Measurements from ENCODE around the gene TXN.
"Not testable (repeated sequence)": the region's sequence is repeated elsewhere in the genome, so short reads cannot be mapped to it uniquely, and the experiment has no call there.

The TXN gene

DNA sequence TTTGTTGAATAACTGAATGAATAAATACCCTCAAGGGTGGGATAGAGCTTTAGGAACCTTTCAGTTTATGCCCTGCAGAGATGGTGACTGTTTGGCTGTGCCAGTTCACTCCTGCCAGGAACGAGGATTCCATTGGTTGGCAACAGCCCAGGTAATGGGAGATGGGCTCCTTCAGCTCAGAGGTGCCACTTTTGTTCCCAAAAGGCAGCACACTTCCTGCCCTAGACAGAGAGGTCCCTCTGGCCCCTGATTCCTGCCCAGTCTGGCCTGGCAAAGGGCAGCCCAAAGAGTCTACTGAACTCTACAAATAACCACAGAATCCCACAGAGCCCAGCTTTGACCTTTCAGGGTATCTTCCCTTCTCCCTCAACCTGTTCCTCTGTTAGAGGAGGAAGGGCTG is 49.9 kb downstream of the TXN start:
- DNase-seq = no peak

DNA sequence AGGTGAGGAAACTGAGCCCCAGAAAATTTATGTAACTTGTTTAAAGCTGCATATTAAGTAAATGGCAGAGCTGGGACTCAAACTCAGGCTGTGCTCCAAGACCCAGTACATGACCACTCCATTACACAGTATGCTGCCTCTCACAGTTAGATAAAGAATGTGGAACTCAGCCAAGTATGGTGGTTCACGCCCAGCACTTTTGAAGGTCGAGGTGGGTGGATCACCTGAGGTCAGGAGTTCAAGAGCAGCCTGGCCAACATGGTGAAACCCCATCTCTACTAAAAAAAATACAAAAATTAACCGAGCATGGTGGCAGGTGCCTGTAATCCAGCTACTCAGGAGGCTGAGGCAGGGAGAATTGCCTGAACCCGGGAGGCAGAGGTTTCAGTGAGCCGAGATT is 50.7 kb downstream of the TXN start:
- DNase-seq = not testable (repeated sequence)

DNA sequence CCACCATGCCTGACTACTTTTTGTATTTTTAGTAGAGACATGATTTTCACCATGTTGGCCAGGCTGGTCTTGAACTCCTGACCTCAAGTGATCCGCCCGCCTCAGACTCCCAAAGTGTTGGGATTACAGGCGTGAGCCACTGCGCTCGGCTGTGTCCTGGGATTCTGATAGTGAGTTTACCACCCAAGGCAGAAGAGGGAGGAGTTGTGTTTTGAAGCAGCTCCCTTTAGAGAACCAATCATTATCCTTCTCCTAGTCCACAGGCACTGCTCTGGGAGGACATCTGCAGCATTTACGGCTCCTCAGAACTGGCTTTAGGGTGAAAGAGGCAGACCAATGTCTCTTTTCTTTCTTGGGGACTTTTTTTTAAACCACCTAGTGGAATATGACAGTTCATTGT is 54.1 kb downstream of the TXN start:
- no peak for DNase-seq

DNA sequence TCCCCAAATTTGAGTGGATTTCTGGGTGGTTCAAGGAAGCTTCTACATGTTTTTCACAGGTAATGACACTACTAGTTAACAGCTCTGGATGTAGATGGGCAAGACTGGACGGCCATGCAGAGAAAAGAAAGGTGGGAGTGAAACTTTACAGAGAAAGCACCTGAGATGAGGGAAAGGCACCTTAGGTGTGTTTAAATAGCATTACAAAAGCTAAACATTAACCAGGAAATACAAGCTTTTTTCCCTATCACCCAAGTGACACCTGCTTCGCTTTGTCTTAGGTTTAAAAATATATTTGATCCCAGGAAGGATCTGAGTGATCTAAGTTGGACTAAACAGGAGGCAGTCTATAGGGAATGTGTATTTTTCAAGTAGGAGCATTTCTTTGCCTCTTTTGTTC is 56.7 kb downstream of the TXN start:
- DNase-seq = no peak

DNA sequence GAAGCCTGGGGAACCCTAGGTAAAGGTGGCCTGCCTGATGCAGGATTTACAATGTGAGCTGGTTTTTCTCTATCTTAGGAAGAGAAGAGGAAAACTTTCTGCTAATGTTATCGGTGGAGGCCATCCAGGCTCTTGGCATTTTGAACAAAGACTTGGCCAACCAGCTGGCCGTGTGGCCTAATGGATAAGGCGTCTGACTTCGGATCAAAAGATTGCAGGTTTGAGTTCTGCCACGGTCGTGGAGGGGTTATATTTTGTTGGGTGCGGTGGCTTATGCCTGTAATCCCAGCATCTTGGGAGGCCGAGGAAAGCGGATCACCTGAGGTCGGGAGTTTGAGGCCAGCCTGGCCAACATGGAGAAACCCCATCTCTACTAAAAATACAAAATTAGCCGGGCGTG is 58.0 kb downstream of the TXN start:
- no peak for DNase-seq

DNA sequence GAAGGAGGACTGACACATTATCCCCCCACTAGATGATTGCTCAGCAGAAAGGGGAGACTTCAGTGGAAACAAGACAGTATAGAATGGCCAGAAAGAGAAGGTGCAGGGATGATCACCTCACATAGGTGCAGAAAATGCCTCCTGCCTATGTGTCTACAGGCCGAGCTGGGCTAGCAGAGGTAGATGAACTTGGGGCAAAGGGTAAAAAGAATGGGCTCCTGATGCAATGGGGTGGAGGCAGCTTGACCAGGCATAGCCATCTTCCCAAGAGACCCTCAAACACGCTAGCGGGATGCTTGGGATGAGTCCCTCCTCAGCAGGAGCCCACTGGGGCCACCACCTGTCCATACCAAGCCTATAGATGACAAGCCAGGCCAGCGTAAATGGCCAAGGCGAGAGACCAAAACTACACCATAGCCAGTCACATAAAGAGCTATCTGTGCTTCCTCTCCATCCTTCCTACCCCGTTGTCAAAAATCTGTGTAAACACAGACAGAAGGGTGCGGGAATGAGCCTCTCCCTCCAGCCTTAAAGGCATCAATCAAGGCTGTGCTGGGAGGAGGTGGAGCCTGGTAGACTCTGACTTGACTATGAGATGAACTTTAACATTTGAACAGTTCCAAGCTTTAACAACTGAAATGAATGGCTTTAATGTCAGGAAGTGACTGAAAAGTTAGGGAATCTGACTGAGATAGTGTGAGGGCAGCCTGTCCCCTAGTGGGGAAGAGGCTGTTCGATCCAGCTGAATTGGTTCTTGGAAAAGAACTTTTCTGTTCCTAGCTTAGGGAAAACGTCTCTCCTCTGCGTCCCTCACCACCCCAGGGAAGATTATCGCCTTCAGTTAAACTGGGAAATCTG is 58.7 kb downstream of the TXN start:
- DNase-seq = no peak

DNA sequence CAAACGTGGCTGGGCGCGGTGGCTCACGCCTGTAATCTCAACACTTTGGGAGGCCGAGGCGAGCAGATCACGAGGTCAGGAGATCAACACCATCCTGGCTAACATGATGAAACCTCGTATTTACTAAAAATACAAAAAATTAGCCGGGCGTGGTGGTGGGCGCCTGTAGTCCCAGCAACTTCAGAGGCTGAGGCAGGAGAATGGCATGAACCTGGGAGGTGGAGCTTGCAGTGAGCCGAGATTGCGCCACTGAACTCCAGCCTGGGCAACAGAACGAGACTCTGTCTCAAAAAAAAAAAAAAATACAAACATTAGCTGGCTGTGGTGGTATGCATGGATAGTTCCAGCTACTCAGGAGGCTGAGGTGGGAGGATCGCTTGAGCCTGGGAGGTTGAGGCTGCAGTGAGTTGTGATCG is 60.2 kb downstream of the TXN start:
- DNase-seq = not testable (repeated sequence)

Measured in NCI-H2171 (cell line).